GM12878 (cell line): ENCODE data around the gene PLPPR1. TPM values are rescaled to one million over a fixed set of nuclear protein-coding genes. Genes with fewer than 3 reads are reported as not detected.

ENCODE experiments used
- ATAC-seq: fragments of 200-7000 bp; cut with Tn5 transposase; 3 replicates; pipeline ENCODE4 v1.9.1; 2020; ENCODE audit warnings: mild to moderate bottlenecking, moderate library complexity
- BruUV-seq: library from RNA; stranded (reverse); fragments of 400-500 nt; replicated peaks from 2 replicates; lab custom pipeline; 2021; lab: Mats Ljungman, UMichigan
- CTCF ChIA-PET: fragments of 300-600 bp; sonication (Branson Sonifier 250); formaldehyde crosslinking; extraction: SDS; loops from one replicate; lab custom pipeline; 2021; ENCODE audit warnings: inconsistent platforms; lab: Yijun Ruan, JAX
- POLR2A ChIA-PET: fragments of 350-600 bp; formaldehyde crosslinking; extraction: SDS; loops from one replicate; lab custom pipeline; 2021; ENCODE audit warnings: inconsistent platforms; lab: Charles Lee
- RAD21 ChIA-PET: fragments of 300-600 bp; sonication (Branson Sonifier 250); formaldehyde crosslinking; loops from one replicate; lab custom pipeline; 2023; ENCODE audit warnings: antibody characterized with exemption; ENCODE audit not compliant: unreplicated experiment; lab: Charles Lee
- SMC1A ChIA-PET: fragments of 300-600 bp; sonication (Branson Sonifier 250); formaldehyde crosslinking; loops from one replicate; lab custom pipeline; 2023; ENCODE audit not compliant: unreplicated experiment, uncharacterized antibody; lab: Charles Lee
- DNase-seq: peaks from one replicate; pipeline ENCODE4 v3.0.0-alpha.2; 2011; ENCODE audit warnings: low read depth, low spot score
- FAIRE-seq: peaks from 3 replicates; lab custom pipeline; 2011; peaks lifted over from hg19 to GRCh38; lab: Jason Lieb, UNC
- H2AFZ ChIP-seq: 2 replicates; pipeline ENCODE4 v1.6.0; 2011; ENCODE audit warnings: low read depth, low read length, control low read depth; ENCODE audit not compliant: control insufficient read depth
- H3K27ac ChIP-seq: 2 replicates; pipeline ENCODE4 v1.5.1; 2011; ENCODE audit warnings: control low read depth; ENCODE audit not compliant: control insufficient read depth, insufficient read depth
- H3K27me3 ChIP-seq, 2 experiments: replicated peaks in 1 of 2; 2 replicates each; pipeline versions ENCODE4 v1.6.0 to v1.6.1; 2011; ENCODE audit warnings: low read length in 1 of 2; ENCODE audit not compliant: control insufficient read depth in 2 of 2, insufficient read depth in 2 of 2
- H3K36me3 ChIP-seq, 2 experiments: 2 replicates each; pipeline ENCODE4 v1.5.1; 2011; ENCODE audit warnings: low read length in 1 of 2; ENCODE audit not compliant: control insufficient read depth in 2 of 2, insufficient read depth in 2 of 2
- H3K4me1 ChIP-seq: 2 replicates; pipeline ENCODE4 v1.6.1; 2011; ENCODE audit warnings: mild to moderate bottlenecking, low read length, moderate library complexity, mixed read lengths; ENCODE audit not compliant: control insufficient read depth, insufficient read depth
- H3K4me2 ChIP-seq: 2 replicates; pipeline ENCODE4 v1.6.0; 2011; ENCODE audit warnings: control low read depth; ENCODE audit not compliant: control insufficient read depth, insufficient read depth
- H3K4me3 ChIP-seq: fragments of 200-600 bp; sonication (generic); 2 replicates; pipeline ENCODE4 v1.5.1; 2016
- H3K79me2 ChIP-seq: 2 replicates; pipeline ENCODE4 v1.6.0; 2011; ENCODE audit warnings: low read length; ENCODE audit not compliant: control insufficient read depth, insufficient read depth
- H3K9ac ChIP-seq: 2 replicates; pipeline ENCODE4 v1.8.0; 2011; ENCODE audit warnings: low read length, control low read depth, mixed read lengths; ENCODE audit not compliant: control insufficient read depth, insufficient read depth
- H3K9me3 ChIP-seq: replicated peaks from 3 replicates; pipeline ENCODE4 v1.5.1; 2011; ENCODE audit warnings: mild to moderate bottlenecking, low read length; ENCODE audit not compliant: control insufficient read depth, insufficient read depth
- H4K20me1 ChIP-seq: 2 replicates; pipeline ENCODE4 v1.6.0; 2011; ENCODE audit not compliant: control insufficient read depth, insufficient read depth
- CBX3 ChIP-seq: fragments of 200-600 bp; sonication (generic); IDR thresholded peaks from 2 replicates; pipeline ENCODE4 v1.6.1; 2016; ENCODE audit warnings: low read depth, borderline replicate concordance
- CBX5 ChIP-seq: sonication (generic); IDR thresholded peaks from 2 replicates; pipeline ENCODE4 v1.6.1; 2016; ENCODE audit warnings: low read depth, moderate library complexity, mild to moderate bottlenecking, inconsistent platforms
- CEBPZ ChIP-seq: fragments of 150-350 bp; IDR thresholded peaks from 2 replicates; pipeline ENCODE4 v1.6.1; 2016; ENCODE audit warnings: low read depth, low read length
- CREM ChIP-seq: IDR thresholded peaks from 2 replicates; pipeline ENCODE4 v1.6.1; 2014; ENCODE audit warnings: antibody characterized with exemption, low read depth
- EED ChIP-seq: sonication (generic); IDR thresholded peaks from 2 replicates; pipeline ENCODE4 v1.6.1; 2016; ENCODE audit warnings: antibody characterized with exemption, low read depth
- IRF5 ChIP-seq: fragments of 450-650 bp; IDR thresholded peaks from 2 replicates; pipeline ENCODE4 v1.6.1; 2017; ENCODE audit warnings: borderline replicate concordance
- JUND ChIP-seq: IDR thresholded peaks from 2 replicates; pipeline ENCODE4 v1.6.1; 2012; ENCODE audit warnings: low read depth, mild to moderate bottlenecking, low read length, improper control_type of control experiment, moderate library complexity
- MTA2 ChIP-seq: fragments of 450-650 bp; IDR thresholded peaks from 2 replicates; pipeline ENCODE4 v1.6.1; 2016; ENCODE audit warnings: low read depth, mild to moderate bottlenecking, moderate library complexity
- POLR2A ChIP-seq: IDR thresholded peaks from 2 replicates; pipeline ENCODE4 v1.6.1; 2011; ENCODE audit warnings: low read depth, mild to moderate bottlenecking, low read length
- PRDM15 ChIP-seq: fragments of 450-650 bp; formaldehyde crosslinking; IDR thresholded peaks from 2 replicates; pipeline ENCODE4 v1.4.0; 2020; ENCODE audit warnings: mild to moderate bottlenecking, moderate library complexity
- RBBP5 ChIP-seq: fragments of 200-600 bp; sonication (generic); conservative IDR thresholded peaks from 2 replicates; pipeline ENCODE4 v1.6.1; 2016
- RCOR1 ChIP-seq: conservative IDR thresholded peaks from 2 replicates; pipeline ENCODE4 v1.6.1; 2012; ENCODE audit warnings: low read depth, low read length, improper control_type of control experiment
- SMAD5 ChIP-seq: IDR thresholded peaks from 2 replicates; pipeline ENCODE4 v1.6.1; 2016; ENCODE audit warnings: antibody characterized with exemption, low read depth
- STAT3 ChIP-seq: IDR thresholded peaks from 2 replicates; pipeline ENCODE4 v1.6.1; 2011; ENCODE audit warnings: low read depth, low read length, improper control_type of control experiment
- SUZ12 ChIP-seq: fragments of 200-600 bp; sonication (generic); IDR thresholded peaks from one replicate; pipeline ENCODE4 v1.6.1; 2018; ENCODE audit warnings: antibody characterized with exemption, mild to moderate bottlenecking; ENCODE audit not compliant: unreplicated experiment
- TBL1XR1 ChIP-seq: IDR thresholded peaks from 2 replicates; pipeline ENCODE4 v1.6.1; 2012; ENCODE audit warnings: low read depth, low read length, improper control_type of control experiment
- ZBED1 ChIP-seq: IDR thresholded peaks from 2 replicates; pipeline ENCODE4 v1.6.1; 2016; ENCODE audit warnings: borderline replicate concordance
- WGBS: methylation state at CpG from one replicate; pipeline ENCODE4 v1.1.6; 2016; ENCODE audit warnings: low lambda C conversion rate; ENCODE audit not compliant: insufficient replicate concordance, insufficient coverage; ENCODE audit errors: missing lambda C conversion rate; 5-methylcytosine and 5-hydroxymethylcytosine counted together
- in situ Hi-C: fragments of 300-500 bp; cut with MboI; formaldehyde crosslinking; loops from 9 replicates; pipeline ENCODE4 v1.14.3; 2018; ENCODE audit warnings: mixed read lengths
- intact Hi-C: fragments of 100-400 bp; cut with micrococcal nuclease; formaldehyde crosslinking; loops from one replicate; pipeline ENCODE4 v1.14.2; 2022; ENCODE audit not compliant: unreplicated experiment
- polyA plus RNA-seq, 11 experiments: library from polyadenylated mRNA; depleted of rRNA in 4 of 11; unstranded in 6 of 11; stranded (reverse) in 5 of 11; fragments of >200 nt; fragmentation: Nextera tagmentation in 4 of 11; fragmentation: Illumina TruSeq in 1 of 11; extraction: Ambion mirVana in 4 of 11; extraction: Trizol in 1 of 11; gene quantifications; 1 replicate in 1 of 11; 2 replicates in 10 of 11; pipeline versions ENCODE4 v1.2.1 to v1.2.3, GENCODE V29; 2011 to 2016; ENCODE audit warnings: inconsistent platforms in 2 of 11, missing spikeins in 2 of 11, low read depth in 1 of 11
- total RNA-seq, 4 experiments: library from RNA; depleted of rRNA in 3 of 4; stranded (reverse); fragments of >200 nt in 3 of 4; fragmentation: Illumina TruSeq in 1 of 4; extraction: Trizol in 1 of 4; gene quantifications; 2 replicates each; pipeline versions ENCODE4 v1.2.1 to v1.2.3, GENCODE V29; 2013 to 2021

Gene PLPPR1
- total and polyA plus RNA-seq, 10 of the 15 experiments (the other 5 are each of a cell fraction or from before 2014, with no cell fraction given), result 0.69 TPM; not detected in 9

GRCh38 chr9:101369286-101369685 is 340.8 kb downstream of the PLPPR1 start:
- H3K79me2 ChIP-seq, result no peaks in the 10 kb centered on the region
- no peaks in the 10 kb centered on the region for H3K4me1 ChIP-seq
- no peak overlapping the region for H3K4me2 ChIP-seq
- FAIRE-seq (no peak), ATAC-seq (no peak), DNase-seq (no peak)
- intact Hi-C loops, result no loop called here
- ChIA-PET RAD21 (no interaction called here), CTCF (no interaction called here), POLR2A (interaction anchor here (0.6 kb wide), 1 partner anchor 454 kb away, joined by 3 read pairs; no protein-coding TSS in a partner anchor), SMC1A (interaction anchor here (1.4 to 1.5 kb wide), 2 partner anchors 20 to 69 kb away, joined by 3 read pairs; no protein-coding TSS in a partner anchor)
- no peak overlapping the region for H3K9ac ChIP-seq
- 73% methylated on average over 2 of the region's 2 CpGs for WGBS
- no peak overlapping the region for H3K27ac ChIP-seq
- in situ Hi-C loops, result no loop called here
- H3K36me3 ChIP-seq, result no peaks in the 10 kb centered on the region
- no TSS peak for BruUV-seq
- no peak overlapping the region for H3K4me3 ChIP-seq
- no peaks in the 10 kb centered on the region; a peak in 1 of 4 replicates for H3K27me3 ChIP-seq
- TF ChIP-seq RCOR1, result no peak
- no peak for TF ChIP-seq CBX3
- no peak for TF ChIP-seq POLR2A
- no peak for TF ChIP-seq JUND
- no peak for TF ChIP-seq SUZ12
- TF ChIP-seq RBBP5, result no peak
- TF ChIP-seq EED, result no peak
- TF ChIP-seq ZBED1, result no peak
- no peak for TF ChIP-seq CBX5
- no peak for TF ChIP-seq CREM
- no peak for TF ChIP-seq PRDM15
- TF ChIP-seq MTA2, result no peak
- TF ChIP-seq CEBPZ, result no peak
- TF ChIP-seq TBL1XR1, result no peak
- no peak for TF ChIP-seq IRF5
- TF ChIP-seq STAT3, result no peak
- TF ChIP-seq SMAD5, result no peak
- H2AFZ ChIP-seq, result no peak overlapping the region
- H3K9me3 ChIP-seq, result no peaks in the 10 kb centered on the region
- H4K20me1 ChIP-seq, result no peaks in the 10 kb centered on the region
